Suprapubic skin (tissue), 3 donors: ENCODE data around the gene MYO1E.

Source experiments
- EP300 ChIP-seq: sonication (generic); formaldehyde crosslinking; IDR thresholded peaks from one replicate; pipeline ENCODE4 v1.6.1; 2017; ENCODE audit warnings: antibody characterized with exemption
- POLR2A ChIP-seq, 2 donors: fragments of 450-650 bp; IDR thresholded peaks; one replicate each; pipeline ENCODE4 v1.6.1; 2017; ENCODE audit warnings: antibody characterized with exemption in 2 of 2, mild to moderate bottlenecking in 2 of 2, moderate library complexity in 2 of 2
- TF ChIP-seq, protein P1 (sequence below), 2 donors: fragments of 200-600 bp in 1 of 2; fragments of 450-650 bp in 1 of 2; sonication (generic) in 1 of 2; IDR thresholded peaks; one replicate each; pipeline ENCODE4 v1.5.1; 2016 to 2019; ENCODE audit warnings: antibody characterized with exemption in 2 of 2, mild to moderate bottlenecking in 1 of 2, moderate library complexity in 1 of 2

DNA sequence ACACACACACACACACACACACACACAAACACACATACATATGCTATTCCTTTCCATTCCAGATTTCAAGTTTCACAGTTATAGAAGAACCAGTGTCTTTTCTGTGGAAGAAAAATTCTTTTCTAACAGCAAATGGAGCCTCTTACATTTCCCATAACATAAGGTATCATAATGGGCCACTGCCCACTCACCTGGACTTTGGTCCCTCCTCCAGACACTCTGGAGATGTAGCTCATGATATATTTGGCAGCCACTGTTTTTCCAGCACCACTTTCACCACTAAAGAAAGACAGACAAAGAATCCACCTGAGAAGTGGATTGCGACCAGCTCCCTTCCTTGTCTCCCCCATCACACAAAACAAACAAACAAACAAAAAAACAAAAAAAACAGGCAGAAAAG is 136.3 kb downstream of the MYO1E start:
- TF ChIP-seq, protein P1, sequence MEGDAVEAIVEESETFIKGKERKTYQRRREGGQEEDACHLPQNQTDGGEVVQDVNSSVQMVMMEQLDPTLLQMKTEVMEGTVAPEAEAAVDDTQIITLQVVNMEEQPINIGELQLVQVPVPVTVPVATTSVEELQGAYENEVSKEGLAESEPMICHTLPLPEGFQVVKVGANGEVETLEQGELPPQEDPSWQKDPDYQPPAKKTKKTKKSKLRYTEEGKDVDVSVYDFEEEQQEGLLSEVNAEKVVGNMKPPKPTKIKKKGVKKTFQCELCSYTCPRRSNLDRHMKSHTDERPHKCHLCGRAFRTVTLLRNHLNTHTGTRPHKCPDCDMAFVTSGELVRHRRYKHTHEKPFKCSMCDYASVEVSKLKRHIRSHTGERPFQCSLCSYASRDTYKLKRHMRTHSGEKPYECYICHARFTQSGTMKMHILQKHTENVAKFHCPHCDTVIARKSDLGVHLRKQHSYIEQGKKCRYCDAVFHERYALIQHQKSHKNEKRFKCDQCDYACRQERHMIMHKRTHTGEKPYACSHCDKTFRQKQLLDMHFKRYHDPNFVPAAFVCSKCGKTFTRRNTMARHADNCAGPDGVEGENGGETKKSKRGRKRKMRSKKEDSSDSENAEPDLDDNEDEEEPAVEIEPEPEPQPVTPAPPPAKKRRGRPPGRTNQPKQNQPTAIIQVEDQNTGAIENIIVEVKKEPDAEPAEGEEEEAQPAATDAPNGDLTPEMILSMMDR (IDR thresholded peaks at IDR 0.05): no peak
- TF ChIP-seq POLR2A (IDR thresholded peaks at IDR 0.05) (no peak), EP300 (no peak)
